ENCODE data around the gene GBP2.

The GBP2 gene

DNA sequence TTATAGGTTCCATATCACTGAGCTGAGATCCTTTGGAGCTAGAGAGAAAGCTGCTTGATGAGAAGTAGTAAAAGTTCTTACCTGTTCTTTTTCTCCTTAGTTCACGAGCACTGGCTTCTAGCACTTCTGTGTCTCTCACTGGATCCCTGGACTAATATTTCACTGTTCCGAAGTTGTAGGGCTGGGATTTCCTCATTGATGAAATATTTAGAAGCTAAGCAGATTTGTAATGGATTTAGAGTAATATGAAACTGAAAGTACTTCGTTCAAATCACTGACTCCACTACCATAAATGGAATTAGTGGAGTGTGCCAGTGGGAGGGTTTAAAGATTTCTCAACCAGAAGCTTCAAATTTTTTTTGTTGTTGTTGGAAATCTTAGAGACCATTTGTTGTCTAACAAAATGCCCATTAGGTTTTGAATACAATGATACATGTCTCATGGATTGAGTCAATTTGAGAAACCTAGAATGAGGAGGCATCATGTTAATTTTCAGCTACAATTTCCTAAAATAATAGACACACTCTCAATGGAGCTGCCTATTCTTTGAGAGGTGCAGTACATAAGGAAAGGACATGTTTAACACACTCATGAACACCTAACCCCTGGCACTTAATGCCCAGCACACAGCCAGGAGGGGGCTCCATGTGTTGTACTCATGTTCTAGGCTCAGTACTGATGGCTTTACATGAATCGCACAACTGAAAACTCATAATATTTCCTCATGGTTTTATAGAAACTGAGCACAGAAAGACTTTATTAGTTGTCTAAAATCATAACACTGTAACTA is 60.6 kb downstream of the GBP2 start, which contains the start of gene GBP1:
Gene GBP1, minus strand, starts transcription at position 130 of the 790 bp plus-strand sequence. CDS start 1,974 bp downstream, outside the sequence.
- DNase-seq (ENCODE audit: low spot score): no peak

DNA sequence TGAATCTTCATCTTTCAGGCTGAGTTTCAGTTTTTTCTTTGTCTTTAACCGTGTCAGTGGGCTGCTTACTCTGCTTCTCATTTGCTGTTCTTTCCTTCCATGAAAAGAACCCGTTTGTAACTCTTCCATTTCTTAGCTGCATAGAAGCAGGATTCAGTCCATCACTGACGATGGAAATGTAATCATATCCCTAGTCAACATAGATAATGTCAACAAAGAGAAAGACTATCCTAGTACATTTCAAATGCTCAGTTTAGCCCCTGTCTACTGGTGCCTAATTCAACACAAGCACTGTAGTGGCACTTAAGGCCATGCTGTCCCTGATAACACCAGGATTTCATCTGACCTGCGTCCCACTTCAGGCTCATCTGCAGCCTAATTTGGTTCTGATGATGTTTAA is 61.3 kb downstream of the GBP2 start:
- DNase-seq (ENCODE audit: low spot score): no peak

DNA sequence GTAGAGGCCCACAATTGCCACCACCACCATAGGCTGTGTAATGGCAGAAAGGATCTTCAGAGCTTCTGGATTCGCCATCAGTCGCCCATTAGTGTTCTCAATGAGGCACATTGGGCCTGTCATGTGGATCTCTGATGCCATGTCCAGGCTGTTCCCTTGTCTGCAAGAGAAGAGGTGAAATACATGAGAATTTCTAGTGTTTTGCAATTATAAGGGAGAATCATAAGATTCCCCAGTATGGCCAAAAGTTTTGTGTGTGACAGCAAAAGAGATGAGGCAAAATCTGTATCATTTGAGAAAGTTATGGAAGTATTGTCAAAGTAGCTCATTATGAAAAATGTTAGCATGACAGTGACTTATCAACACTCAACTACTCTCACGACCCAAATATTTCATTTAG is 62.8 kb downstream of the GBP2 start:
- DNase-seq (ENCODE audit: low spot score): no peak

DNA sequence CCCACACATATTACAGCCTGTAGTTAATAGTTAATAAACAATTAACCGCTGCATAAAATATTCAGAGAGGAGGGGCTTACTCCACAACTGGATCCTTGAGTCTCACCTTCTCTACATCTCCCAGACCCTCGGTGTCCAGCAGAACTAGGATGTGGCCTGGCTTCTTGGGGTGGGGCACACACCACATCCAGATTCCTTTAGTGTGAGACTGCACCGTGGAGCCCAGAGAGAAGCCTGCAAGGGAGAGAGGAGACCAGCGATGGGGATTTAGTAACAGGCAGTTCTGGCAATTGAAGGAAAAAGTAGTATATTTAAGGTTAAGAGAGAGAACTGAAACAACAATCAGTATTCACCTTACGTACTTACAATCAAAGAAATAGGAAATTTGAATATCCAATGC is 65.8 kb downstream of the GBP2 start:
- DNase-seq (ENCODE audit: low spot score): no peak

Data from hematopoietic multipotent progenitor cell treated with erythropoietin and hydrocortisone succinate and interleukin-3 and kit ligand, for 17 days (in vitro differentiated cells).